Subcutaneous abdominal adipose tissue (tissue), 5 donors: Measurements from ENCODE around the gene TP53TG3D.
"Not testable (repeated sequence)": the region's sequence is repeated elsewhere in the genome, so short reads cannot be mapped to it uniquely, and the experiment has no call there.

Experiments used
- H3K27ac ChIP-seq: one replicate; pipeline ENCODE4 v1.7.0; 2013; ENCODE audit warnings: low read depth, mild to moderate bottlenecking, inconsistent platforms, low read length, moderate library complexity
- H3K27me3 ChIP-seq, 5 donors: one replicate each; pipeline ENCODE4 v1.7.0; 2013; ENCODE audit warnings: low read length in 5 of 5, inconsistent platforms in 1 of 5; ENCODE audit not compliant: control insufficient read depth in 5 of 5, insufficient read depth in 4 of 5
- H3K36me3 ChIP-seq, 5 donors: one replicate each; pipeline ENCODE4 v1.7.0; 2013; ENCODE audit warnings: low read length in 5 of 5; ENCODE audit not compliant: control insufficient read depth in 5 of 5, insufficient read depth in 5 of 5
- H3K4me1 ChIP-seq, 5 donors: one replicate each; pipeline ENCODE4 v1.7.0; 2013; ENCODE audit warnings: low read length in 5 of 5, mild to moderate bottlenecking in 3 of 5, moderate library complexity in 1 of 5; ENCODE audit not compliant: control insufficient read depth in 5 of 5, insufficient read depth in 5 of 5
- H3K4me3 ChIP-seq, 5 donors: one replicate each; pipeline ENCODE4 v1.7.0; 2013; ENCODE audit warnings: low read length in 5 of 5, low read depth in 1 of 5
- H3K9ac ChIP-seq, 5 donors: one replicate each; pipeline ENCODE4 v1.7.0; 2013; ENCODE audit warnings: low read length in 5 of 5, mild to moderate bottlenecking in 4 of 5, moderate library complexity in 3 of 5
- H3K9me3 ChIP-seq, 5 donors: one replicate each; pipeline ENCODE4 v1.7.0; 2013; ENCODE audit warnings: low read length in 5 of 5; ENCODE audit not compliant: control insufficient read depth in 5 of 5
- donor health status: healthy.
- donor health status: healthy.
- donor health status: healthy.
- donor health status: healthy.
- donor health status: healthy.

TP53TG3D gene

GRCh38 chr16:32252986-32253385, at the start of gene TP53TG3D:
Gene TP53TG3D (plus strand): TSS chr16:32253286. CDS start chr16:32253354, 68 bp downstream.
- H3K4me1 ChIP-seq, H3K9ac ChIP-seq, H3K27ac ChIP-seq, H3K36me3 ChIP-seq, H3K27me3 ChIP-seq, H3K9me3 ChIP-seq, H3K4me3 ChIP-seq: not testable (repeated sequence)

- H3K4me1 ChIP-seq, H3K9ac ChIP-seq, H3K27ac ChIP-seq, H3K36me3 ChIP-seq, H3K4me3 ChIP-seq, H3K27me3 ChIP-seq, H3K9me3 ChIP-seq: not testable (repeated sequence)
Measured at GRCh38 chr16:32253507-32253906, 421 bp downstream of the TP53TG3D start.

- not testable (repeated sequence) for H3K9me3 ChIP-seq, H3K36me3 ChIP-seq, H3K27me3 ChIP-seq, H3K4me1 ChIP-seq, H3K27ac ChIP-seq, H3K4me3 ChIP-seq, H3K9ac ChIP-seq
Measured at GRCh38 chr16:32261526-32261925, 8.4 kb downstream of the TP53TG3D start.

- not testable (repeated sequence) for H3K36me3 ChIP-seq, H3K9me3 ChIP-seq, H3K9ac ChIP-seq, H3K4me1 ChIP-seq, H3K27ac ChIP-seq, H3K4me3 ChIP-seq, H3K27me3 ChIP-seq
Measured at GRCh38 chr16:32263552-32263951, 10.5 kb downstream of the TP53TG3D start.

- not testable (repeated sequence) for H3K27ac ChIP-seq, H3K9me3 ChIP-seq, H3K9ac ChIP-seq, H3K4me3 ChIP-seq, H3K27me3 ChIP-seq, H3K4me1 ChIP-seq, H3K36me3 ChIP-seq
Measured at GRCh38 chr16:32281910-32282309, 28.8 kb downstream of the TP53TG3D start.

- H3K27me3 ChIP-seq, H3K9me3 ChIP-seq, H3K27ac ChIP-seq, H3K4me1 ChIP-seq, H3K4me3 ChIP-seq, H3K36me3 ChIP-seq, H3K9ac ChIP-seq: not testable (repeated sequence)
Measured at GRCh38 chr16:32283024-32283423, 29.9 kb downstream of the TP53TG3D start.

- not testable (repeated sequence) for H3K9me3 ChIP-seq, H3K36me3 ChIP-seq, H3K9ac ChIP-seq, H3K27me3 ChIP-seq, H3K4me3 ChIP-seq, H3K27ac ChIP-seq, H3K4me1 ChIP-seq
Measured at GRCh38 chr16:32283917-32284495, 30.9 kb downstream of the TP53TG3D start.

GRCh38 chr16:32284800-32285796, 32.0 kb downstream of the TP53TG3D start:
- H3K27ac ChIP-seq, H3K27me3 ChIP-seq, H3K36me3 ChIP-seq, H3K4me1 ChIP-seq, H3K9me3 ChIP-seq, H3K9ac ChIP-seq, H3K4me3 ChIP-seq: not testable (repeated sequence)

GRCh38 chr16:32286193-32286592, 33.1 kb downstream of the TP53TG3D start:
- H3K9ac ChIP-seq: not testable (repeated sequence)

GRCh38 chr16:32287743-32288142, 34.7 kb downstream of the TP53TG3D start:
- not testable (repeated sequence) for H3K27ac ChIP-seq, H3K4me1 ChIP-seq, H3K9me3 ChIP-seq, H3K27me3 ChIP-seq, H3K4me3 ChIP-seq, H3K36me3 ChIP-seq, H3K9ac ChIP-seq

More at GRCh38 chr16:32286193-32286592, 33.1 kb downstream of the TP53TG3D start:
- not testable (repeated sequence) for H3K9me3 ChIP-seq, H3K4me1 ChIP-seq, H3K27me3 ChIP-seq, H3K4me3 ChIP-seq, H3K36me3 ChIP-seq, H3K27ac ChIP-seq
